ENCODE results near the gene BMERB1.

DNA sequence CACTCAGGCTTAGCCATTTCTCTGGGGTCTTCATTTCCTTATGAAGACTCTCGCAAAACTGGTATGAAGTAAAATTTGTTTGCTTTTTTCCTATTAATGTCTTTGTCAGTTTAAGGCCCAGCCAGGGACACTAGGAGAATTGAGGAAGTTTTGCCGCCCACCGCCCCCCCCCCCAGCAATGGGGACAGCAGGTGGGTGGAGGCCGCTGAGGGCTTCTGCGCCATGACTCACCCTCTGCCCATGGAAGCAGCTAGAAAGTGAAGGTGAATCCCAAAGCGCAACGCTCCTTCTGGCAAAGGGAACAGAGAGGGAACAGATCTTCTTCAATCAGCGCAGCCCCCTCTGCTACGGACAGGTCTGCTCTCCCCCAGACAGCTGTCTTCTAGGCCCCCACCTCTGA lies 158.8 kb downstream of the BMERB1 start:
- TF ChIP-seq REST (IDR thresholded peaks at IDR 0.05; ENCODE audit: insufficient read depth in 1 of 2, low read depth in 2 of 2, low read length in 1 of 2) (no peak), CTCF (IDR thresholded peaks at IDR 0.05) (no peak), POLR2AphosphoS5 (IDR thresholded peaks at IDR 0.05; ENCODE audit: low read depth, low read length) (no peak)
